Testis (tissue), 3 donors: ENCODE measurements around the gene BACE2. TPM values are rescaled to one million over a fixed set of nuclear protein-coding genes. Genes with fewer than 3 reads are reported as not detected.

Experiments
- DNase-seq: peaks from one replicate; pipeline ENCODE4 v3.0.0-alpha.2; 2019
- H3K27ac ChIP-seq, 2 donors: fragments of 200-600 bp; sonication (generic); one replicate each; pipeline ENCODE4 v1.5.1; 2019
- H3K27me3 ChIP-seq: fragments of 200-600 bp; sonication (generic); one replicate; pipeline ENCODE4 v1.5.1; 2019
- H3K36me3 ChIP-seq: fragments of 200-600 bp; sonication (generic); one replicate; pipeline ENCODE4 v1.5.1; 2017; ENCODE audit warnings: low read depth; ENCODE audit errors: missing control alignments
- H3K4me1 ChIP-seq: fragments of 200-600 bp; sonication (generic); one replicate; pipeline ENCODE4 v1.5.1; 2019
- H3K4me3 ChIP-seq, 2 donors: fragments of 200-600 bp; sonication (generic); one replicate each; pipeline ENCODE4 v1.5.1; 2017 to 2019
- H3K9me3 ChIP-seq: fragments of 200-600 bp; sonication (generic); one replicate; pipeline ENCODE4 v1.5.1; 2017
- CTCF ChIP-seq, 3 experiments: fragments of 450-650 bp in 2 of 3; fragments of 200-600 bp in 1 of 3; sonication (generic) in 1 of 3; IDR thresholded peaks; one replicate each; pipeline ENCODE4 v1.5.1; 2016 to 2019; ENCODE audit warnings: antibody characterized with exemption in 3 of 3, mild to moderate bottlenecking in 2 of 3, moderate library complexity in 1 of 3
- POLR2A ChIP-seq: fragments of 450-650 bp; IDR thresholded peaks from one replicate; pipeline ENCODE4 v1.6.1; 2017; ENCODE audit warnings: antibody characterized with exemption, mild to moderate bottlenecking, moderate library complexity
- WGBS, 2 donors: methylation state at CpG; one replicate each; pipeline ENCODE4 v1.1.5; 2018; 5-methylcytosine and 5-hydroxymethylcytosine counted together
- intact Hi-C: fragments of 100-400 bp; cut with DNase I; formaldehyde crosslinking; loops from one replicate; pipeline ENCODE4 v1.15.1; 2023; ENCODE audit warnings: low total_unique reads
- polyA plus RNA-seq: library from polyadenylated mRNA; stranded (reverse); fragments of 350-450 nt; fragmentation: Illumina TruSeq; extraction: RNeasy Lipid Tissue Mini Kit (QIAGEN cat#74804); gene quantifications from one replicate; pipeline ENCODE4 v1.2.3, GENCODE V29; 2014; ENCODE audit warnings: low read depth, low replicate concordance; ENCODE audit not compliant: insufficient read depth
- total RNA-seq, 2 donors: library from RNA; depleted of rRNA; stranded (reverse); fragments of >200 nt; gene quantifications; one replicate each; pipeline ENCODE4 v1.2.3, GENCODE V29; 2016

BACE2 gene
- total and polyA plus RNA-seq, 3 donors from 2014 or later = 17.4 to 28.6 (median 21.8) TPM

DNA sequence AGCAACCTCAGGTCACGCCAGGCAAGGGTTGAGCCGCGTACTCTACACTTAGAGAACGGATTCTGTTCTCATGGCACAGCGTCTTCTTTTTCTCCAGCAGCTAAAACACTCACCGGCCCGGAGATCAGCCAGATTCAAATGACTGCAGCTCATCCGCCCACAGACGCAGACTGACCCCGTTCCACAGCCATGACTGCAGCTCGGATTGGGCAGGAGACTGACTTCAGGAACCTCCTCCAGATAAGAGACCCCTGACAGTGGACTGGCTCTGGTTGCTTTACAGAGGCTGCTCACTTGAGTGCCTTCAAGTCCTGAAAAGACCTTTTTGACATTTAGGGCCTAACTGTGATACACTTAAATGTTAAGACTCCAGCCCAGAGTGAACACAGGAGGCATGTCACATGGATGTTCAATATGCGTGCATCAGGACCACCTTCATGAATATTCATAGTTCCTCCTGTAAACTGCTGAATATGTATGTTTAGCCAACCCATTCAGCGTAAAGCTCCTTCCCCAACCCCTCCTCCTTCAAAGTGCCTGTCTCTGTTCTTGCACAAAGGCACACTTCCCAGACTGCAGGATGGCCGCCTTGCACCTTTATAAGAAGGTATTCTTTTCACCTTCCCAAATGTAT lies 42.6 kb downstream of the BACE2 start:
- Histone ChIP-seq H3K27ac (no peak overlapping the region), H3K4me3 (no peak overlapping the region), H3K36me3 (no peaks in the 10 kb centered on the region), H3K4me1 (no peaks in the 10 kb centered on the region), H3K9me3 (no peaks in the 10 kb centered on the region), H3K27me3 (no peaks in the 10 kb centered on the region)
- intact Hi-C loops = loop anchor here (10.0 kb wide), 1 partner anchor 56 kb away; no protein-coding TSS in a partner anchor
- TF ChIP-seq POLR2A (no peak), CTCF (IDR thresholded peaks at IDR 0.05) (no peak)
- 81 to 82% methylated on average over 14 of the region's 14 CpGs for WGBS, 2 donors
- DNase-seq = no peak

- Histone ChIP-seq H3K9me3 (no peaks in the 10 kb centered on the region), H3K4me3 (no peak overlapping the region), H3K4me1 (no peaks in the 10 kb centered on the region), H3K36me3 (no peaks in the 10 kb centered on the region), H3K27me3 (no peaks in the 10 kb centered on the region), H3K27ac (no peak overlapping the region)
- WGBS, 2 donors = 94 to 96% methylated on average over 8 of the region's 8 CpGs
- no peak for TF ChIP-seq CTCF (IDR thresholded peaks at IDR 0.05)
- no peak for TF ChIP-seq POLR2A
- intact Hi-C loops = loop anchor here (10.0 kb wide), 1 partner anchor 56 kb away; no protein-coding TSS in a partner anchor
- no peak for DNase-seq
Measured at GRCh38 chr21:41211060-41211805, 43.3 kb downstream of the BACE2 start.

DNA sequence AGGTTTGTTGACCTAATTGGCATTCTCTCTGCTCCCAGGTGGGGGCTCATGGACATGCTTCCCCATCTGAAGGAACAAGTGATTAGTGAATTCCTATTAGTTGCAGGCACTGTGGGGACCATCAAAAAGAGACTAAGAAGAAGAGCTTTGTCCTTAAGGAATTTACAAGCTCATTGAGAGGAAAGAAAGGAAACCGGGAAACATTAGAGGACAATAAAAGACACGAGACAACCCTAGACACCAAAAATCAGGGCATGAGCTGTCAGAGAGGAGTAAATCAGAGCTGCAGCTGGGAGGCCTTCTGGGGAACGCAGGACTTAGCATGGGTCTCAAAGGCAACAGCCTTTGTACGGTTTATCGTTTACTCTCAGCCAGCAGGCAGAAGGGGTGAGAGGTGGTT lies 45.1 kb downstream of the BACE2 start:
- no peak for TF ChIP-seq POLR2A
- TF ChIP-seq CTCF (IDR thresholded peaks at IDR 0.05) = no peak
- no peaks in the 10 kb centered on the region for H3K4me1 ChIP-seq
- no peak overlapping the region for H3K4me3 ChIP-seq
- WGBS, 2 donors = 82 to 84% methylated on average over 5 of the region's 5 CpGs
- no peaks in the 10 kb centered on the region for H3K27me3 ChIP-seq
- no peaks in the 10 kb centered on the region for H3K36me3 ChIP-seq
- no peaks in the 10 kb centered on the region for H3K9me3 ChIP-seq
- no peak overlapping the region for H3K27ac ChIP-seq
- intact Hi-C loops = loop anchor here (10.0 kb wide), 1 partner anchor 58 kb away; no protein-coding TSS in a partner anchor
- no peak for DNase-seq

DNA sequence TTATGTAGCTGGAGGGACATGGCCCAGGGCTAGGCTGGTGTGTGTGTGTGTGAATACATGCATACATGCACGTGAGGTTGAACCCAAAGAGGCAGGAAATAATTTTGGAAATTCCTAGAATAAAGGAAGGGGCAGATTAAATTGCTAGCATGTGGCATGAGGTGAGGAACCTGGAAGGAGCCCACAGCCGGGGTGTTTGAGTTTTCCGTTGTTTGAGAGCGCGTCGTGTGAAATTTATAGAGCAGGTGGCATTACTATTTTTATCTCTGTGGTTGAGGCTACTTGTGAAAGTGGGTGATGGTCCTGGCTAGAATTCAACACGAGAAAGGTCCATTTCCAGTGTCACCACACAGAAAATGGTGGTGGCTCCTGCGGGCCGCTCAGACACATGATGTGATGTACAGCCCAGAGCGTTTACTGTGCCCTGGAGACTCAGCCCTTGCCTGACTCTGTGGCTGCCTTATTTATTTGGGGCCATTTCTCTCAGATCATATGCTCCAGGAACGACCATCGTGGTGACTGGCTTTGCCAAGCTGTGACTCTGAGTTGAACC lies 48.0 kb downstream of the BACE2 start:
- H3K36me3 ChIP-seq = no peaks in the 10 kb centered on the region
- H3K27me3 ChIP-seq = no peaks in the 10 kb centered on the region
- WGBS, 2 donors = 87 to 91% methylated on average over 12 of the region's 12 CpGs
- TF ChIP-seq POLR2A = no peak
- no peak for TF ChIP-seq CTCF (IDR thresholded peaks at IDR 0.05)
- H3K27ac ChIP-seq = no peak overlapping the region
- H3K4me3 ChIP-seq = no peak overlapping the region
- H3K4me1 ChIP-seq = no peaks in the 10 kb centered on the region
- intact Hi-C loops = loop anchor here (10.0 kb wide), 1 partner anchor 61 kb away; no protein-coding TSS in a partner anchor
- no peaks in the 10 kb centered on the region for H3K9me3 ChIP-seq
- no peak for DNase-seq
